NCI-H1048 (cell line): ENCODE results near the gene SLC2A1.

Source experiments
- DNase-seq: peaks from one replicate; lab custom pipeline; 2025; lab: John Stamatoyannopoulos, UW

The SLC2A1 gene

GRCh38 chr1:42942444-42942843 lies 16.2 kb downstream of the SLC2A1 start:
- no peak for DNase-seq

GRCh38 chr1:42941640-42942330 lies 16.9 kb downstream of the SLC2A1 start:
- DNase-seq = no peak

GRCh38 chr1:42940851-42941639 lies 17.6 kb downstream of the SLC2A1 start:
- DNase-seq = no peak

- no peak for DNase-seq
Measured at GRCh38 chr1:42938645-42939615, 19.7 kb downstream of the SLC2A1 start.

- no peak for DNase-seq
Measured at GRCh38 chr1:42937836-42938644, 20.6 kb downstream of the SLC2A1 start.

GRCh38 chr1:42937141-42937696 lies 21.4 kb downstream of the SLC2A1 start:
- no peak for DNase-seq

- no peak for DNase-seq
Measured at GRCh38 chr1:42936309-42937078, 22.2 kb downstream of the SLC2A1 start.

GRCh38 chr1:42935971-42936308 lies 22.7 kb downstream of the SLC2A1 start:
- no peak for DNase-seq

- DNase-seq = no peak
Measured at GRCh38 chr1:42935313-42935895, 23.3 kb downstream of the SLC2A1 start.

GRCh38 chr1:42934541-42935312 lies 23.9 kb downstream of the SLC2A1 start:
- DNase-seq = no peak

- DNase-seq = no peak
Measured at GRCh38 chr1:42933610-42934491, 24.8 kb downstream of the SLC2A1 start.

GRCh38 chr1:42933060-42933586 lies 25.5 kb downstream of the SLC2A1 start:
- DNase-seq = no peak

- no peak for DNase-seq
Measured at GRCh38 chr1:42932442-42932941, 26.2 kb downstream of the SLC2A1 start.

GRCh38 chr1:42931911-42932422 lies 26.7 kb downstream of the SLC2A1 start:
- DNase-seq = no peak

GRCh38 chr1:42931108-42931539 lies 27.5 kb downstream of the SLC2A1 start:
- DNase-seq = no peak

GRCh38 chr1:42930178-42931107 lies 28.2 kb downstream of the SLC2A1 start:
- no peak for DNase-seq
